HG03103 (cell line): ENCODE measurements around the gene BRME1.

Experiments used
- ATAC-seq: cut with Tn5 transposase; IDR thresholded peaks from one replicate; pipeline ENCODE4 v1.9.1; 2021; ENCODE audit warnings: low read depth; ENCODE audit not compliant: unreplicated experiment

Gene BRME1

GRCh38 chr19:13848798-13849676 is 56.9 kb downstream of the BRME1 start:
- ATAC-seq = no peak

GRCh38 chr19:13848340-13848677 is 57.6 kb downstream of the BRME1 start:
- ATAC-seq = no peak

GRCh38 chr19:13847407-13848339 is 58.2 kb downstream of the BRME1 start:
- ATAC-seq = peak; percentile 18

GRCh38 chr19:13846557-13847406 is 59.1 kb downstream of the BRME1 start:
- ATAC-seq = peak; percentile 55

- ATAC-seq = no peak
Observed at GRCh38 chr19:13844130-13844631, 61.7 kb downstream of the BRME1 start.

- ATAC-seq = no peak
Observed at GRCh38 chr19:13843104-13843921, 62.6 kb downstream of the BRME1 start.

GRCh38 chr19:13842291-13843103 is 63.4 kb downstream of the BRME1 start:
- no peak for ATAC-seq

GRCh38 chr19:13841962-13842290 is 64.0 kb downstream of the BRME1 start:
- no peak for ATAC-seq

GRCh38 chr19:13841086-13841961 is 64.6 kb downstream of the BRME1 start:
- no peak for ATAC-seq

- no peak for ATAC-seq
Observed at GRCh38 chr19:13840305-13841085, 65.4 kb downstream of the BRME1 start.

- ATAC-seq = no peak
Observed at GRCh38 chr19:13839938-13840304, 66.0 kb downstream of the BRME1 start.

- ATAC-seq = no peak
Observed at GRCh38 chr19:13839130-13839937, 66.6 kb downstream of the BRME1 start.

GRCh38 chr19:13838435-13839129 is 67.3 kb downstream of the BRME1 start:
- ATAC-seq = no peak

- ATAC-seq = no peak
Observed at GRCh38 chr19:13835791-13836723, 69.9 kb downstream of the BRME1 start.
